Upper lobe of left lung (tissue), 6 donors: ENCODE results near the gene ODAD2. TPM values are rescaled to one million over a fixed set of nuclear protein-coding genes. Genes with fewer than 3 reads are reported as not detected.

Experiments
- ATAC-seq, 2 donors: fragments of 200-7000 bp; cut with Tn5 transposase; one replicate each; pipeline ENCODE4 v1.9.1; 2022; ENCODE audit warnings: mild to moderate bottlenecking in 2 of 2, moderate library complexity in 2 of 2; ENCODE audit not compliant: low FRiP score in 2 of 2
- DNase-seq, 2 donors: peaks; one replicate each; pipeline ENCODE4 v3.0.0-alpha.2; 2019 to 2020
- H3K27ac ChIP-seq, 4 donors: fragments of 200-600 bp; sonication (generic); one replicate each; pipeline ENCODE4 v1.5.1; 2016 to 2019
- H3K27me3 ChIP-seq, 4 donors: fragments of 200-600 bp; sonication (generic); one replicate each; pipeline ENCODE4 v1.5.1; 2017 to 2019
- H3K36me3 ChIP-seq, 4 donors: fragments of 200-600 bp; sonication (generic); one replicate each; pipeline ENCODE4 v1.5.1; 2016 to 2019
- H3K4me1 ChIP-seq, 4 donors: fragments of 200-600 bp; sonication (generic); one replicate each; pipeline ENCODE4 v1.5.1; 2018 to 2019
- H3K4me3 ChIP-seq, 4 donors: fragments of 200-600 bp; sonication (generic); one replicate each; pipeline ENCODE4 v1.5.1; 2017 to 2019; ENCODE audit warnings: mild to moderate bottlenecking in 2 of 4, moderate library complexity in 1 of 4
- H3K9me3 ChIP-seq, 4 donors: fragments of 200-600 bp; sonication (generic); one replicate each; pipeline ENCODE4 v1.5.1; 2018 to 2019
- EP300 ChIP-seq, 4 donors: sonication (generic); formaldehyde crosslinking; IDR thresholded peaks; one replicate each; pipeline ENCODE4 v1.5.1; 2017; ENCODE audit warnings: antibody characterized with exemption in 4 of 4, control low read depth in 2 of 4
- POLR2A ChIP-seq, 4 donors: fragments of 450-650 bp; IDR thresholded peaks; one replicate each; pipeline ENCODE4 v1.5.1; 2016 to 2017; ENCODE audit warnings: antibody characterized with exemption in 4 of 4, mild to moderate bottlenecking in 2 of 4
- POLR2AphosphoS5 ChIP-seq, 2 donors: sonication (generic); formaldehyde crosslinking; IDR thresholded peaks; one replicate each; pipeline ENCODE4 v1.5.1; 2017; ENCODE audit warnings: antibody characterized with exemption in 2 of 2
- WGBS, 2 donors: methylation state at CpG; one replicate each; pipeline ENCODE4 v1.1.5; 2017 to 2018; 5-methylcytosine and 5-hydroxymethylcytosine counted together
- total RNA-seq, 6 donors: library from RNA; depleted of rRNA in 4 of 6; stranded (reverse); fragments of >200 nt in 4 of 6; gene quantifications; one replicate each; pipeline versions ENCODE4 v1.1.0 to v1.2.1, GENCODE V29; 2016 to 2021
- TF ChIP-seq, protein P1 (sequence below), 6 experiments: fragments of 450-650 bp in 4 of 6; fragments of 200-600 bp in 2 of 6; sonication (generic) in 2 of 6; IDR thresholded peaks; one replicate each; pipeline ENCODE4 v1.5.1; 2016 to 2019; ENCODE audit warnings: antibody characterized with exemption in 6 of 6
- donor health status: DM: no; HTN: no; CAD: no; lungs with moderate emphysema.
- donor health status: DM: no; HTN: yes; CAD: no; lungs with severe emphysema.

The ODAD2 gene
- total RNA-seq, 6 donors from 2014 or later = 0.43 to 19.3 (median 3.5) TPM

DNA sequence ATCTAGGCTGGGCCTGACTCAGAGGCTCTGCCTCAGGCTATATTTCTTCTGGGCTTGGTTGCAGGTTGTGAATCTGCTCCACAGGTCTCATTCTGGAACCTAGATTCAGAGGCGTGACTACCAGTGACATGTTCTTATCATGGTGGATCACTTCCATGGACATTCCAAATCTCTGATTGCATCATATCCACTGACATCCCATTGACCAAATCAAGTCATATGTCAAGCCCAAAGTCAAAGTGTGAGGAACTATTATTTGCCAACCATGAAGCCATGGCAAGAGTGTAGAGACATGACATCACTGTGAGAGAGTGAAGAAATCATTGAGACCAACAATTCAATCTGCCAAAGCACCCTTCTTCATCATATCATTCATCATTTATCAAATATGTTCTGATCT, 11.9 kb upstream of the ODAD2 start:
- WGBS, 2 donors = 100% methylated on average over 1 of the region's 1 CpG
- H3K4me1 ChIP-seq = no peaks in the 10 kb centered on the region
- H3K36me3 ChIP-seq = no peaks in the 10 kb centered on the region
- H3K4me3 ChIP-seq = no peak overlapping the region
- TF ChIP-seq EP300 (IDR thresholded peaks at IDR 0.05) = no peak
- TF ChIP-seq POLR2A (IDR thresholded peaks at IDR 0.05) = no peak
- TF ChIP-seq, protein P1, sequence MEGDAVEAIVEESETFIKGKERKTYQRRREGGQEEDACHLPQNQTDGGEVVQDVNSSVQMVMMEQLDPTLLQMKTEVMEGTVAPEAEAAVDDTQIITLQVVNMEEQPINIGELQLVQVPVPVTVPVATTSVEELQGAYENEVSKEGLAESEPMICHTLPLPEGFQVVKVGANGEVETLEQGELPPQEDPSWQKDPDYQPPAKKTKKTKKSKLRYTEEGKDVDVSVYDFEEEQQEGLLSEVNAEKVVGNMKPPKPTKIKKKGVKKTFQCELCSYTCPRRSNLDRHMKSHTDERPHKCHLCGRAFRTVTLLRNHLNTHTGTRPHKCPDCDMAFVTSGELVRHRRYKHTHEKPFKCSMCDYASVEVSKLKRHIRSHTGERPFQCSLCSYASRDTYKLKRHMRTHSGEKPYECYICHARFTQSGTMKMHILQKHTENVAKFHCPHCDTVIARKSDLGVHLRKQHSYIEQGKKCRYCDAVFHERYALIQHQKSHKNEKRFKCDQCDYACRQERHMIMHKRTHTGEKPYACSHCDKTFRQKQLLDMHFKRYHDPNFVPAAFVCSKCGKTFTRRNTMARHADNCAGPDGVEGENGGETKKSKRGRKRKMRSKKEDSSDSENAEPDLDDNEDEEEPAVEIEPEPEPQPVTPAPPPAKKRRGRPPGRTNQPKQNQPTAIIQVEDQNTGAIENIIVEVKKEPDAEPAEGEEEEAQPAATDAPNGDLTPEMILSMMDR (IDR thresholded peaks at IDR 0.05) = no peak
- TF ChIP-seq POLR2AphosphoS5 (IDR thresholded peaks at IDR 0.05) = no peak
- H3K27ac ChIP-seq = no peak overlapping the region
- ATAC-seq (no peak), DNase-seq (no peak)
- H3K27me3 ChIP-seq = no peaks in the 10 kb centered on the region
- no peaks in the 10 kb centered on the region for H3K9me3 ChIP-seq

DNA sequence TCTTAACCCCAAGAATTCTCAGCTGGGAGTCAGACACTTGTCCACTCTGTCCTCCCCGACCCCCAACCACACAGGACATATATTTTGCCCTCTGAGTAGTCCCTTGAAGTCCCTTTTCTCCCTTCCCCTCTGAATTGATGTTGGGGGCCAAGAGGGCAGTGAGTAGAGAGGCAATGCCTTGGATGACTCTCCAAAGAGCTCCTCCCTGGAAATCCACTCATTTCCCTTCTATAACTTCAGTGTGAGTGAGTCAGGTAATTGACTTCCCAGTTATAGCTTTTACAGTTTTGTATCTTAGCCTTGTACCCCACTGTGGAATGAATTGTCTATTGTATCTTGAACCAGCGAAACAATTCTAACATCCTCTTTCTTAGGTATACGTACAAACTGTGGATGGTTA, 9.2 kb upstream of the ODAD2 start:
- ATAC-seq (no peak), DNase-seq (no peak)
- 68 to 75% methylated on average over 3 of the region's 3 CpGs for WGBS, 2 donors
- H3K4me1 ChIP-seq = no peaks in the 10 kb centered on the region
- TF ChIP-seq, protein P1 (IDR thresholded peaks at IDR 0.05) = no peak
- TF ChIP-seq POLR2AphosphoS5 (IDR thresholded peaks at IDR 0.05) (no peak), POLR2A (IDR thresholded peaks at IDR 0.05) (no peak), EP300 (IDR thresholded peaks at IDR 0.05) (no peak)
- H3K36me3 ChIP-seq = no peaks in the 10 kb centered on the region
- no peaks in the 10 kb centered on the region for H3K9me3 ChIP-seq
- H3K27me3 ChIP-seq = no peaks in the 10 kb centered on the region
- H3K27ac ChIP-seq = no peak overlapping the region
- no peak overlapping the region for H3K4me3 ChIP-seq

DNA sequence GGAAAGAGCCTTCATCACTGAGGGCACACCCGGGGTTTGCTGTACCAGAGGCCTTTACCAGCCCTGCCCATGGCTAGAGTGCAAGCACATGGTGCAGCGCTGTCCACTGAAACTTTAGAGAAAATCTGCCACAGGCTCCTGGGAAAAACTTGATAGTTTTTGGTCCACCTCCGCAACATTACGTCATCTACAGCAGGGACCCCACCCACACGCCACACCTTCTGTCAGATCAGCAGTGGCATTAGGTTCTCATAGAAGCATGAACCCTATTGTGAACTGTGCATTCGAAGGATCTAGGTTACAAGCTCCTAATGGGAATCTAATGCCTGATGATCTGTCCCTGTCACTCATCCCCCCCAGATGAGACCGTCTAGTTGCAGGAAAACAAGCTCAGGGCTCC, 2.5 kb upstream of the ODAD2 start:
- 91 to 95% methylated on average over 7 of the region's 7 CpGs for WGBS, 2 donors
- no peak for ATAC-seq
- TF ChIP-seq, protein P1 (IDR thresholded peaks at IDR 0.05) = no peak
- no peak for TF ChIP-seq POLR2AphosphoS5 (IDR thresholded peaks at IDR 0.05)
- no peak for TF ChIP-seq EP300 (IDR thresholded peaks at IDR 0.05)
- no peak for TF ChIP-seq POLR2A (IDR thresholded peaks at IDR 0.05)
- H3K27me3 ChIP-seq = no peaks in the 10 kb centered on the region
- no peak overlapping the region for H3K4me3 ChIP-seq
- H3K27ac ChIP-seq = no peak overlapping the region
- H3K4me1 ChIP-seq = peaks cover 0 to 13% (median 8%) of the 10 kb centered on the region in 4 donors
- no peaks in the 10 kb centered on the region for H3K36me3 ChIP-seq
- H3K9me3 ChIP-seq = no peaks in the 10 kb centered on the region
- no peak for DNase-seq

DNA sequence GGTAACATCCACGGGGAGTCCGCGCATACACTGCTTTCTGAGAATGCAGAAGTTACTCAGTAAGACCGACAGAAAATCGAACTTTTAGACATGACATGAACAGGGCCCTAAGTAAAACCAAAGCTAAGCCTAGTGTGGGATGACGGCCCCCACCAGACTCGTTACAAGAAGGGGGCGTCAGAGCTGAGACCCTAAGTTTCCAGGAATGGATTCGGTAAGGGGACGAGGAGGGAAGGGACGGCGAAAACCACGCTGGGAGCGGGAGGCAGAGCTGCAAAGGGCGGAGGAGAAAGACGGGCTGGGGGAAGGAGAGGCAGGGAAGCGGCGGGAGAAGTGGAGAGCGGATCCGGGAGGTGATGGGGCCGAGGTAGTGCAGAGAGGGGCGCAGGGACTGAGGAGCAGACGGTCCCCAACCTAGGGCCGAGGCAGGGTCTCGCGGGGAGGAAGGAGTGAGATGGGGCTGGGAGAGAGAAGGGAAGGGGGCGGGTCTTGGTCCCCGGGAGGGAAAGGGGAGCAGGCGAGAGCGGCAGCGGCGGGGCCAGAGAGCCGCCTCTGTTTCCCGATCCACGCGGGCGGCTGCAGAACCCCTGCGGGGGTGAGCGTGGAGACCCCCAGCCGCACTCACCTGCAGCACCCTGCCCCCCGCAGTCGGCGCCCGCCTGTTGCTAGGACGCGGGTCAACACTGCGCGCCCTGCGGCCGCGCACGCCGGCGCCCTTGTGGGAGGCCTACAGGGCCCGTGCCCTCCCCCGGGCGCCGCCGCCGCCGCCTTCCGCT, 513 bp downstream of the ODAD2 start:
- DNase-seq = peak in 1 of 2 donors; percentile 92
- H3K4me3 ChIP-seq = peak overlapping the region; percentile 45 to 81 (median 59)
- H3K36me3 ChIP-seq = no peaks in the 10 kb centered on the region
- no peaks in the 10 kb centered on the region for H3K9me3 ChIP-seq
- H3K27ac ChIP-seq = peak overlapping the region in 2 of 4 donors; percentile 22 to 23
- peak; percentile 62 to 73 for ATAC-seq
- no peak for TF ChIP-seq POLR2AphosphoS5 (IDR thresholded peaks at IDR 0.05)
- no peak for TF ChIP-seq EP300 (IDR thresholded peaks at IDR 0.05)
- TF ChIP-seq, protein P1 (IDR thresholded peaks at IDR 0.05) = no peak
- no peak for TF ChIP-seq POLR2A (IDR thresholded peaks at IDR 0.05)
- WGBS, 2 donors = 2% methylated on average over 29 to 37 of the region's 62 CpGs
- peaks cover 0 to 13% (median 8%) of the 10 kb centered on the region in 4 donors for H3K4me1 ChIP-seq
- no peaks in the 10 kb centered on the region for H3K27me3 ChIP-seq

DNA sequence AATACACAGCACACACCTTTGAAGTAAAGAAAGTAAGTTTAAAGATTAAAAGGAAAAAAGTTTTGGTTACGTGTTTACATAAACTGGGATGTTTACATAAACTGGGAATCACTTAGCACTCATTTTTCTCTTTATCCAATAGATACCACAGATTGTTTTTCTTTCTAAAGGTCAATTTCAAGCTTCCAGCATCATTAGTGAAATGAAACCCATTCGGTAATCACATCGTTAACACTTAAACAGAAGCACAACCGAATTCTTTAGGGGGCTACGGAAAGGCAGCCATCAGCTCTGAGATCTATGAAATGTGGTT, 1.1 kb downstream of the ODAD2 start:
- Histone ChIP-seq H3K36me3 (no peaks in the 10 kb centered on the region), H3K27ac (peak overlapping the region in 1 of 4 donors; percentile 22), H3K9me3 (no peaks in the 10 kb centered on the region), H3K4me1 (peaks cover 0 to 13% (median 8%) of the 10 kb centered on the region in 4 donors), H3K27me3 (no peaks in the 10 kb centered on the region), H3K4me3 (peak overlapping the region in 3 of 4 donors; percentile 52 to 81 (median 66))
- DNase-seq (no peak), ATAC-seq (no peak)
- no peak for TF ChIP-seq POLR2A (IDR thresholded peaks at IDR 0.05)
- TF ChIP-seq, protein P1 (IDR thresholded peaks at IDR 0.05) = no peak
- no peak for TF ChIP-seq POLR2AphosphoS5 (IDR thresholded peaks at IDR 0.05)
- no peak for TF ChIP-seq EP300 (IDR thresholded peaks at IDR 0.05)
- WGBS, 2 donors = 11 to 16% methylated on average over 5 of the region's 5 CpGs
